Measurements from ENCODE around the gene GIGYF2.

The GIGYF2 gene

DNA sequence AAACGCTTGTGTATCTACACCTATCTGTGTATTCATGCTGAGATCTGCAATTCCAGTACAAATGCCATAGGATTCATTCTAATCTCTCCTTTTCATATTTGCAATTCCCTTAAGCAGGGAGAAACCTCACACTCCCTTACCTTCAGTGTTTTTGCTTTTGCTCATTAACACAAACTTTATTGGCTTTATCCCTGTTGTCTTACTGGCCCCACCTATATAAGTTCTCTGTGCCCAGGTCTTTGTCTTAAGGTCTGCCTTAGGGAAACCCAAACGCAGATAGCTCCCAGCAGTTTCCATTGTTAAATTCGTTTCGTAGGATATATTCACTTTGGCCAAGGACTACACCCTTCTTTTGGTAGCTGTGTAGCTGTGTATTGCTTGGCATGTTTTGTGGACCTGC is 169.0 kb downstream of the GIGYF2 start:
- no peak for DNase-seq (ENCODE audit: low read depth, low spot score)

DNA sequence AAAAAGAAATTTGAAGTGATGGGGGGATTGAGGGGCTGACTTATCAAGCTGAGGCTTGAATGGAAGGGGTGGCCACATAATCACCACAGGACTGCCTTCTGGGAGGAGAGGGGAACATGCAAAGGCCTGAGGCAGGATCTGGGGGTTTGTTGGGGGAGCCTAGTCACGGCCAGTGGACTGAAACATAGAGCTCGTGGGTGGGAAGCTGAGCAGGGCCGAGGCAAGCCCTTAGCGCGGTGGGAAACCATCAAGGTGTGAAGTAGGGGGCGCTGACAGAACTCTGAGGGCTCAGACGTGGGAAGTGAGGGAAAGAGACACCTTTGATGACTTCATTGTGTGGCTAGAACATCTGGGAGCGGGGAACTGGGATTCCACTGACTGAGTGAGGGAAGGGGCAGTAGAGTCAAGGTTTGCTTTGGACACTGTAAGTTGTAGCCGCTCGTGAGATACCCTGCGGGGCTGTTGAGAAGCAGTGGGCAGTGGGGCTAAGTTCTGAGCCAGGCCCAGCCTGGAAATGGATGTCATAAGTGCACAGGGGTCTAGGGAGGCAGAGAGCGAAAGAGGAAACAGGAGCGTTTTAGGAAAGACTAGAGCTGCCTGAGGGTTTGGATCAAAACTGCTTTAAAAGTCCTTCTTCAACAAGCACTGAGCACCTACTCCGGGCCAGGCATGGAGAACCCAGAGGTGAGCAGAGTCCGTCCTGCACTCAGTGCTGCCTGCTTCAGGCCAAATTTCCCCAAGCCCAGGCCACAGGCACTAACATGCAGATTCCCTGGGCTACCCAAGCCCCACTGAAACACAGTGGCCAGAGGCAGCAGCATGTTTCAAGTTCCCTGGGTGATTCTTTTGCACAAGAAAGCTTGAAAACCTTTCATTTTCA is 172.2 kb downstream of the GIGYF2 start:
- DNase-seq (ENCODE audit: low read depth, low spot score): no peak

DNA sequence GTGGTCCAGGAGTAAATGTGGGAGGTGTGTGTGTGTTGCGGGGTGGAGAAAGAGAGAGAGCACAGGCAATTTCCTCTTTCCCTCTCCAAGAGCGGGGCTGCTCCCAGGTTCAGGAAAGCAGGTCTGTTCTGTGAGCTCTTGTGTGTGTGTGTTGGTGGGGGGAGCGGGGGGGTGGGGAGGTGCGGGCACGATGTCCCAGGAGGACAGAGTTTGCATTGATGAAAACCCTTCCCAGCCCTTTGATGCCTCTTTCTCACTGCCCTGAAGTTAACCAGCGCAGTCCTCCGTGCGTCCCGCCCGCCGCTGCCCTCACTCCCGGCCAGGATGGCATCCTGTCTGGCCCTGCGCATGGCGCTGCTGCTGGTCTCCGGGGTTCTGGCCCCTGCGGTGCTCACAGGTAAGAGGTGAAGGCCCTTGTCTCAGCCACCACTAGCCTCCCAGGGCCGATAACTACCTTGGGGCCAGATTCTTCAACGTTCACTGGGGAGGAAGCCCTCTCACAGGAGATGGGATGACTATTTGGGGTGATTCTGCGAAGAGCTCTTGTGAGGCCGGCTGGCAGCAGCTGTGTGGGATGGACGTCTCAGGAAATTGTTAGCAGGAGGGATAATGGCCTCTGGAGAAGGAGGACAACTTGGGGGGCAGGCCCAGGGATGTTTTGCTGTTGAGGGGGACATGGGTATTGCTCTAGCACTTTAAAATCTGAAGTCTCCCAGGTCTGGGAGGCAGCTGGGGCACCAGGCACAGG is 173.1 kb downstream of the GIGYF2 start, which contains the start of gene SNORC:
TSS of gene SNORC (plus strand) at position 247 of the 748 bp plus-strand sequence. CDS start at position 325, 78 bp downstream.
- no peak for DNase-seq (ENCODE audit: low read depth, low spot score)

DNA sequence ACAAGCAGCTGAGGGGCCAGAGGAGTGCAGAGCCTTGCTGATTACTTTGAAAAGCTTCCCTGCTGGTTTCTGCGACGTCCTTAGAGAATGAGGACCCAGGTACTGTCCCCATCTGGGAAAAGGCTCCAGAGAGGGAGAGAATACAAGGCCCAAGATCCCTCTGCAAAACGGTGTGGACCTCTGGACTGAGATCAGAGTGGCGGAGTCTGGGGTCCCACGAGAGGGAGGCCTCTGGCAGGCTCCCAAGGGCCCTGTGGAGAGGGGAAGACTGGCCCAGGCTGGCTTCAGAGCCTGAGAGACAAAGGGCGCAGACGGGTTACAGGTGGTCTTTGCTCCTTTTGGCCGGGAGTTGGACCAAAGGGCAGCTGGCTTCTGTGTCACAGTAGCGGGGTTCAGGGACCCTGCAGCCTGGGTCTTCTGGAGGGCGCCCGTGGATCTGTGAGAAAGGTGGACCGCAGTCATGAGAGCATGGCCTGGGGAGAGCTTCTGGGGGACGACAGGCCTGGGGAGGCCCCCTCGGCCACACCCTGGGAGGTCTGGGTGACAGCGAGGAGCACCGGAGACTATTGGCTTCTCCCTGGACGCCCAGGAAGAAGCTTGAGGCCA is 173.7 kb downstream of the GIGYF2 start:
- DNase-seq (ENCODE audit: low read depth, low spot score): no peak

DNA sequence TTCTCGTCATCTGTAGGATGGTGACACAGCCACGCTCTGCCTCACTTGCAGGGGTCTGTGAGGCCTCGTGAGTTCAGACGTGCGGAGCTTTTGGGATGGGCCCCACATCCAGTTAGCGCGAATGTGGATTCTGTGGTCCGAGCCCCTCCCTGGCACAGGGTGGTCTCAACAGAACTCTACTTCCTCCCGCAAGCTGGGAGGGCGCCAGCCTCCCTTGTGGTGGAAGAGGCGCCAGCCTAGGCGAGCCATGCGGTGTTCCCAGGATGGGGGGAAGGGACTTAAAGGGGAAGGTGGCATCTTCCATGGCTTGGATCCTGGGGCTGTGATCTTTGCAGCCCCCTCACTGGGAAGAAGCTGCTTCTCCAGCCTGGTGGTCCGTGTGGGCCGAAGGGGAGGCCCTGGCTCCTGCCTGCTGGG is 174.3 kb downstream of the GIGYF2 start:
- no peak for DNase-seq (ENCODE audit: low read depth, low spot score)

DNA sequence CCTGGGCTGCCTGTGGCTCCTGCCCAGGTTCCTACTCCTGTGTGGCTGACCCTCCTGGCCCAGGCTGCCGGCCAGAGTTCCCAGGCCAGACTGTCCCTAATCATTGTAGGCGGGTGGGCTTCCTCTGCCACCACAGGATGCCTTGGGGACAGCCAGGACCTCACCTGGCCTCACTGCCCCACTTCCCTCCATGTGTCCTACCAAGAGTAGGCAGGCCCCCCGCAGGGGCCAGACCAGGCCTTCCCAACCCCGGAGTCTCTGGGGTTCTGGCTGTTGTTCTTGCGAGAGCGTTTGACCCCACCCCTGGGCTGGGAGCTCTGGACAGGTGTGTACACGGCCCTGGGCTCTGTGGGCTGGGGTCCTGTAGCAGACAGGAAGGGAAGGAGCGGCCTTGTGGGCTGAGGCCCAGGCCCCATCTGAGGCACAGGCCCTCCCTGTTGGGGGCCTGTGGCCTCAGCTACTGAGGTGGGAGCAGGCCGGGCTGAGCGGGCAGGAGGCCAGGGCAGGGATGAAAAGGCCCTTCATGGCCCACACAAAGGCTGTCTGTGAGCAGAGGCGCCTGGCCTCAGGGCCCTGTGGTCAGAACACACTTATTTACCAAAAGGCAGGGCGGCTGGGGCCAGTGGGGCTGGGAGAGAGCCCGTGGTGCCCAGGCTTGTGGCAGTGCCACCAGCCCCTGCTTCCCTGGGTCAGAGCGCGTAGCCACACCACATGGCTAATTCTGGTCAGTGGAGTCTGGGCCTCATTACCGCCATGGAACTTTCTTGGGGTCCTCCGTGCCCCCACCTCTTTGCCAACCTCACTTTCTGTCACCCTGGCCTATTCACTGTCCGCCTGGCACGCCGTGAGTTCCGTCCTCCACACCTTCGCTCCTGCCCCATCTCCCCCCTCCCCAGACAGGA is 175.0 kb downstream of the GIGYF2 start:
- DNase-seq (ENCODE audit: low read depth, low spot score): no peak

DNA sequence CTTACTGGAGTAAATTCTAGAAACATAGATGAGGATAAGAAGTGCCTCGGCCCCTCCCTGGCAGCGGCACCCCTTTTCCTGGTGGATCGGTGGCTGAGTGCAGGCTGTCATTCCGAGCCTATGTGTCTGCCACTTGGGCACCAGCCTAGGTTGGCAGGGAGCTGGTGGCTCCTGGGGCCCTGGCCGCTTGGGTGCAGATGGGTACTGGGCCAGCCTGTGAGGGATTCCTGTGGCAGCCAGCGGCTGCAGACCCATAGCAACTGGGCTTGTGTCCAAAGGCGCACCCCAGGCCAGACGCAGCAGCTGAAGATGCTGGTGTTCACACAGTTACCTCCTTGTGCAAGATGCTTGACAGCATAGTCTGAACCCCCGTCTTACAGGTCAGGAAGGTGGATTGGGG is 175.7 kb downstream of the GIGYF2 start:
- DNase-seq (ENCODE audit: low read depth, low spot score): no peak

DNA sequence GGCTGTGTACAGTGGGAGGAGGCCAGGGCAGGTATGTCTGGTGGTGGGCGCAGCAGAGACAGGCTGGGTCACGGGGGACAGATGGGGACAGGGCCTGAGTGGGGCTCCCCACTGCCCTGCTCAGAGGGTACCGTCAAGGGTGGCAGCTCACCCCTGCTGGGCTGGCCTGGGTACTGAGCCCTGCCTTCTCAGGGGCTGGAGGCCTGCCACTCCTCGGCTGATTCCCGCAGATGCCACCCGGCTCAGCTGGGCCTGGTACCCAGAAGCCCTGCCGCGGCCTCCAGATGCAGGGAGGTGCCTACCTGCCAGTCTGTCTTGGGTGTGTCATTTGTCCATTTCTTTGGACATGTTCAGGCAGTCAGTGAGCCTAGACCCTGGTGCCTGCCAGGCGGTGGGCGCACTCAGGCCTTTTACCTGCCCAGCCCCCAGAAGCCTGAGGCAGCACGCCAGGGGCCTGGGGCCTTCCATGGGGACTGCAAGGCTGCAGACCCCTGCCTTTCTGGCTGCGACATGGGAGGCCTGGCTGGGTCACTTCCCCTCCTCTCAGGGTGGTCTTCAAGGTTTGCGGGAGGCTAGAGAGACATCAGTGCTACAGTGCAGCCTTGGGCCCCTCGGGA is 176.3 kb downstream of the GIGYF2 start:
- no peak for DNase-seq (ENCODE audit: low read depth, low spot score)

DNA sequence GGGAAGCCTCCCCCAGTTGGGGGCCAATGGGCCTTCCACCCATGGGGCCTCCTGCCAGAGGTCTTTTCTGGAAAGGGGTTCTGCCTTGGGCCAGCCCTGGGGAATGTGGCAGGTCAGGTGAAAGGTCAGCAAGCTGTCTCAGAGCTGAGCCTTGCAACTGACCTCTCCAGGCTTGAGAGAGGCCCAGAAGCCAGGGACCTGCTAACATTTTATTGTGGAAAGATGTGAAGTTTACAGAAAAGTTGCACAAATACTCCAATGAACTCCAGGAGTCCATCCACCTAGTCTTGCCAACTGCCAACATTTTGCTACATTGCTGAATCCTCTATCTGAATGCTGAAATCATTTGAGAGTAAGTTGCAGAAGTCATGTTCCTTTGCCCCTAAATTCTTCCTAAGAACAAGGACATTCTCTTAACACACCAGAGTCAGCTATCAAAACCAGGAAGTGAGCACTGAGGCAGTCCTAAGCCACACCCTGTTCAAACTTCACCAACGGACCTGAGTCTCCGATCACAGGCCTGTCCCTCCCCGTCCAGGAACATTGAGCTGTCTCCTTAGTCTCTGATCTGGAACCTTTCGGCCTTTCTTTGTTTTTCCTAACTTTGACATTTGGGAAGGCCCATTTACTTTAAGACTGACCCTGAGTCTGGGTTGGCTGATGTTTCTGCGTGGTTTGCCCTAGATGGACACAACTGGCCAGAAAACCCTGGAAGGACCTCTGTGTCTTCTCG is 176.9 kb downstream of the GIGYF2 start:
- no peak for DNase-seq (ENCODE audit: low read depth, low spot score)

DNA sequence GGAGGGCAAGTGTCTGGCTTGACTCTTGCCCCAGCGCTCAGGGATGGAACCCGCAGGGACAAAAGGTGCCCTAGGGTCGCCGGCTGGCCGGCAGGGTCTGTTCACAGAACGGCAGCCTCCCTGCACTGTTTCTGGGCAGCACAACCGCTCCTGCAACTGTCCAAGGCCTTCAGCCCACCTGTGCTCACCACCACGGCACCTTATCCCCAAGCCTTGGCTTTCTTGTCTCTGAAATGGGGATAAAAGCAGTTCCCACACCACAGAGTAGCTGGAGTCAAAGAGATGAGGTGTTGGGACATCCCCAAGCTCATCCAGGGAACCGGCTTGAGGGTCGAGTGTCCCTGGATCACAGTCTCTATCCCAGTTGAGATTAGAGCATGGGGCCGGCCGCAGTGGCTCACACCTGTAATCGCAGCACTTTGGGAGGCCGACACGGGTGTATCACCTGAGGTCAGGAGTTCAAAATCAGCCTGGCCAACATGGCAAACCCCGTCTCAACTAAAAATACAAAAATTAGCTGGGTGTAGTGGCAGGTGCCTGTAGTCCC is 177.6 kb downstream of the GIGYF2 start:
- DNase-seq (ENCODE audit: low read depth, low spot score): no peak

DNA sequence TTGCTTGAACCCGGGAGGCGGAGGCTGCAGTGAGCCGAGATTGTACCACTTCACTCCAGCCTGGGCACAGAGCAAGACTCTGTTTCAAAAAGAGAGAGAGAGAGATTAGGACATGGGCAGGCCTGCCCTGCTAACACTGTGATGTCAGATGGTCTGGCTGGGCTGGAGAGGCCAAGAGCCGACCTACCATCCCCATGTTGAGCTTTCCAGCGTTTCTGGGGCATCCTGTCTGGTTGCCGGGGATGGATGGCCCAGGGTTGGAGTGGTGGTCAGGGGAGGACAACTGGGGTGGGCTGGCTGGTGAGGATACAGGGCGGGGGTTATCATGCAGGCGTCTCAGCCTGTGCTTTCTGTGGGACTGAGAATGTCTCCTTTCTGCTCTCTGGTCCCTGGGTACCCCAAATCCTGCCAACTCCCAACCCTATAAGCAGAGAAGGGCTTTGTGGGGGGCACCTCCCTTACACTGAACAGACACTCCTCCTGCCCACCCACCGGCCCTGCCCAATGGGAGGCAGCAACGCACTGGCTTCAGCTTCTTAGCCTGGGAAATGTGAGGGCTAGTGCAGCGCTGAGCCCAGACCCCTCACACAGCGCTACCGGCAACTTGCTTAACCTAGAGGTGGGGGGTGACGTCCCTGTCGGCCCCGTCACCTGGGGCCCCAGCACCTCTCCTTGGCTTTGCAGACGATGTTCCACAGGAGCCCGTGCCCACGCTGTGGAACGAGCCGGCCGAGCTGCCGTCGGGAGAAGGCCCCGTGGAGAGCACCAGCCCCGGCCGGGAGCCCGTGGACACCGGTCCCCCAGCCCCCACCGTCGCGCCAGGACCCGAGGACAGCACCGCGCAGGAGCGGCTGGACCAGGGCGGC is 178.4 kb downstream of the GIGYF2 start:
- no peak for DNase-seq (ENCODE audit: low read depth, low spot score)

DNA sequence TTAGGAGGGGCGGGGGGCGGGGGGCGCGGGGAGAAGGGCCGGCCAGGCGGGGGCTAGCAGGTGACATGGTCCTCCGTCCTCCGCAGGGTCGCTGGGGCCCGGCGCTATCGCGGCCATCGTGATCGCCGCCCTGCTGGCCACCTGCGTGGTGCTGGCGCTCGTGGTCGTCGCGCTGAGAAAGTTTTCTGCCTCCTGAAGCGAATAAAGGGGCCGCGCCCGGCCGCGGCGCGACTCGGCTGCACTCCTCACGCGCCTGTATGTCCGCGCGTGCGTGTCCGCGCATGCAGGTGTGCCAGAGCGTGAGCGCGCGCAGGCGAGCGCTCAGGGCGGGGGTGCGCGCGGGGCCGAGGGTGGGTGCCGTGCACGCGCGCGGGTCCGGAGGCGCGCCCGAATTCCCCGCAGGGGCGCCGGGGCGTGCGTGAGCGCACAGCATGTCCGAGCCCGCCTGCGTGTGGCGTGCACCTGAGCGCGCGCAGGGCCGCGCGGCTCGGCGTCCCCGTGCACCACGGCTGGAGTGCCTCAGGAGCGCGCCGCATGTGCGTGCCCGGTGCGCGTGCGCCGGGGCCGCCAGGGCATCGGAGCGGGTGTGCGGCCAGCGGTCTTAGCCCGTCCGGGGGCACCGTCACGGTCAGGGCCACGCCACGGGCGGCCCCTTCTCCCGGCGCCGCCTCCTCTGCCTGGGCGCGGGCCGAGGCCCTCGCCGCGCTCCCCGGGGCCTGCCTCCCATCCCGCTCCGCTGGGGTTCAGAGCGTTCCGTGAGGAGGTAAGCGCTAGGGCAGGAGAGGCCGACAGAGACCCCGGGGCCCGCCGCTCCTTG is 179.2 kb downstream of the GIGYF2 start:
- no peak for DNase-seq (ENCODE audit: low read depth, low spot score)

DNA sequence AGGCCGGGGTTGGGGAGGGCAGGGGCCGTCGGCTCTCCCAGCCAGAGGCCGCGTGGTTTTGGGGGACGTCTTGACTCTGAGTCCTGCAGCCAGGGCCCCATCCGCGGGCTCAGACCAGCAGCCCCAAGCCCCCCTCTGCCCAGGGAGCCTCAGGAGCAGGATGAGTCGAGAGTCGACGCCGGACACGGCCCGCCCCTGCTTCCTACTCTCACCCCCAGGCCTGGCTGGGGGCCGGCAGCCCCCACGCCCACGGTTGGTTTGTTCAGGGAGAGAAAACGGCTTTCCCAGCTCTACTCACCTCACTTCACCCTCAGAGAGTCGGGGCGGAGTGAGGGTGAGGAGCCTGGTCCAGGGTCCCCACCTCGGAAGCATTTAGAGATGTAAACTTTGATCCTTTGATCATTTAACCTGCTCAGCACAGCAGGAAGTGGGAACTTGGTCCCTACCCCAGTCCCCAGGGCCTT is 179.9 kb downstream of the GIGYF2 start:
- no peak for DNase-seq (ENCODE audit: low read depth, low spot score)

DNA sequence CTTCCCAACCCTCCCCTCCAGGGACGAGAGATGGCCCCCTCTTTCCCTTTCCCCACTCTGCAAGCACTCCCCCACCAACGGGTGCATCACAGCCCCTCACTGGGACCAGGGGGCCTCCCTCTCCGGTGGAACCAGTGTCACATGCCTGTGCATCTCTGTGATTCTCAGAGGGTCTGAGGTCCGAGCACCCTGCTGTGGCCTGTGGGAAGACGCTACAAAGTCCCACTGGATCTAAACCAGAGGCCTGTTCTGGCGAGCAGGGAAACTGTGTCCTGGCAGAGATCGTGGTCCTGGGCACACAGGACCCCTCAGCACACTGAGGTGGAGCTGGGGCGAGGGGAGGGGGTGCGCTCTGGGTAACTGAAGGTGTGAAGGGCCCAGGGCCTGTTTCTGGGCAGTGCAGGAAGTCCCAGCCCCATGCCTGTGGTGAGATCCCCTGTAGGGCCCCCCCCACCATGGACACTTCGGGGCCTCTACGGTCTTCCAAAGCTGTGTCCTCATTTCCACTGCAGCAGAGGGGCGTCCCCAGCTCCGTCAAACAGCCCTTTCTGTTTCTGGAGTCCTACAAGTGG is 180.9 kb downstream of the GIGYF2 start:
- DNase-seq (ENCODE audit: low read depth, low spot score): no peak

DNA sequence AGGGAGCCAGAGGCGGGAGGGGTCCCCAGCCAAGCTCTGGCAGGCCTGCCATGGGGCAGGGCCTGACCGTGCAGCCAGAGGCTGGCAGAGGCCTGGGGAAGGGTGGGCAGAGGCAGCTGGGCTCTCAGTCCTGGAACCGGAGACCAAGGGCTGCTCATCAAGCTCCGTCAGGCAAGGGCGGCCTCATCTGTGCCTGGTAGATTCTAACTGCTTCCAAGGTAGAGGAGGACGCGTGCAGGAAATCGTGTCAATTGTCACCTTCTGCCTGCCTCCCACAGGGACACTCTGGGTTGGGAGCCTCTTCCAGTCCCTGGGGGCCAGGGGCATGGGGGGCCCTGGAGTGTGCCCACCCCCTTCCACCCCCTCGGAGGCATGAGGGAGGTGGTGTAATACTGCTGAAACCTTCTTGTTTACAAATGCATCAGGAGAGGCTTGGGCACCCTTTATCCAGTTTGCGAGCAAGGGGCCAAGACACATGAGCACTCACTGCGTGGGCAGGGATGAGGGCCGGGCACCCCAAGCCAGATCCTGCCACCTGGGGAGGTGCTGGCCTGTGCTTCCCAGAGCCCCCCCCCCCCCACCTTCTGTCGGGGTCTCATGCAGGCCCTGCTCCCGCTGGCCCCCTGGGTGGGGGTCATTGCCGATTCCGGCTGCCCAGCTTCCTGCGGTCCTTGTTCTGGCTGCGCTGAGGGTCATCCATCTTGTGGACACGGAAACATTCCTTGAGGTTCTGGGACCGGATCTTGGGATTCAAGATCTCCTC is 181.9 kb downstream of the GIGYF2 start:
- DNase-seq (ENCODE audit: low read depth, low spot score): no peak

DNA sequence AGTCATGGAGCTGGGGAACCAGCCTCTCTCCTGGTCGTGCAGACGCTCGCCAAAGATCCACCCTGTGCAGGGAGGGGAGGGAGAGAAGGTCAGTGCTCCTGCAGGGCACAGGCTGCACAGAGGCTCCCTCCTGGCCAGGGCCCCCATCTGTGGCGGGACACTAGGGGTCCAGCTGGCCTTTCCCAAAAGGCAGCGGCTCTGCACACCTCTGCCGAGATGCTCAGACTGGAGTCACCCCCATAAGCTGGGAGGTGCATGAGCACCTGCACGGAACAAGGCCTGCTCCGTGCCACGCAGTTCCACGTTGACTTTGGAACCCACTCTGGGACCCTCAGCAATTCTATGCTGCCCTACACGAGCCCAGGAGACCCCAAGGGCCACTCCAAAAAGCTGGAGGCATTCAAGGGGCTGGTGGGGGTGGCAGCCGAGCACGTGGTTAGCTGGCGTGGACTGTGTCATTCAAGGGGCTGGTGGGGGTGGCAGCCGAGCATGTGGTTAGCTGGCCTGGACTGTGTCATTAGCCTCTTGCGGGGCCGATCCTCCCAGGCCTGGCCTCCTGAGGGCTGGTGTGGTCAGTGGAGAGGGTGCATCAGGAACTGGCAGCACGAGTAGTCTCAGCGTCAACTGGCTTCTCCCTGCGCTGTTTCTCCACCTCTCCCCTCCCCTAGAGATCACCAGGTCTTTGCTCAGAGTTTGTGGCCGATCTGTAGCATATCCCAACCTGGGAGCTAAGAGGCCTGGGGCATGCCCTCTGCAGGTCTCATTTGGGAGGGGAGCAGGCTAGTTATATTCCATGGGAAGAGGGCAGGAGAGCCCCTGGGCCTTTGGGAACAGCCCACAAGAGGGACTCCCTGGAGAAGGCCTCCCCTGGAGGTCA is 182.7 kb downstream of the GIGYF2 start:
- DNase-seq (ENCODE audit: low read depth, low spot score): no peak
